ENCODE results near the gene RLIM. TPM values are rescaled to one million over a fixed set of nuclear protein-coding genes. Genes with fewer than 3 reads are reported as not detected.

RLIM gene
- total RNA-seq, 1 experiment from 2014 or later: 36.4 TPM

DNA sequence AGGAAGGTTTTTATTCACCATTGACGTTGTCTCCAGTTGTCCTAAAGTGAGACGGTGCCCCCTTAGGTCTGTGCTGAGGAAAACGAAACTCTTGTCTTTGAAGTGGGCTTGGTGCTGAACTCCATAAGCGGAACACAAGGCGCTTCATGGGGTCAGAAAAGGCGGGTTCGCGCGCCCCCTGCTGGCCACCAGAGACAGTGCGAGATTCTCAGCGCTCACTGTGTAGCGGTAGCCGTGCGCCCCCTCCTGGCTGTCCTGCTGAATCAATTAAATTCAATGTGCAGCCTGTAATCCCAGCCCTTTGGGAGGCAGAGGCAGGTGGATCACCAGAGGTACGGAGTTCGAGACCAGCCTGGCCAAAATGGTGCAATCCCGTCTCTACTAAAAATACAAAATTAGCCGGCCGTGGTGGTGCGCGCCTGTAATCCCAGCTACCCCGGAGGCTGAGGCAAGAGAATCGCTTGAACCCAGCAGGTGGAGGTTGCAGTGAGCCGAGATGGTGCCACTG lies 64.1 kb downstream of the RLIM start (continued):
- TF ChIP-seq TCF7L2 (IDR thresholded peaks at IDR 0.05; ENCODE audit: borderline replicate concordance, extremely low read depth, insufficient read depth, insufficient read length): peak; percentile 40
- TF ChIP-seq MAX (IDR thresholded peaks at IDR 0.05): no peak
- no peak for TF ChIP-seq POLR2A (IDR thresholded peaks at IDR 0.05; ENCODE audit: borderline replicate concordance, extremely low read depth, insufficient read depth, insufficient read length)
- no peak for TF ChIP-seq EGR1 (IDR thresholded peaks at IDR 0.05; ENCODE audit: low read depth)
- no peak for TF ChIP-seq YY1 (IDR thresholded peaks at IDR 0.05; ENCODE audit: extremely low read depth, insufficient replicate concordance, low read depth, low read length)
- TF ChIP-seq, protein P1, sequence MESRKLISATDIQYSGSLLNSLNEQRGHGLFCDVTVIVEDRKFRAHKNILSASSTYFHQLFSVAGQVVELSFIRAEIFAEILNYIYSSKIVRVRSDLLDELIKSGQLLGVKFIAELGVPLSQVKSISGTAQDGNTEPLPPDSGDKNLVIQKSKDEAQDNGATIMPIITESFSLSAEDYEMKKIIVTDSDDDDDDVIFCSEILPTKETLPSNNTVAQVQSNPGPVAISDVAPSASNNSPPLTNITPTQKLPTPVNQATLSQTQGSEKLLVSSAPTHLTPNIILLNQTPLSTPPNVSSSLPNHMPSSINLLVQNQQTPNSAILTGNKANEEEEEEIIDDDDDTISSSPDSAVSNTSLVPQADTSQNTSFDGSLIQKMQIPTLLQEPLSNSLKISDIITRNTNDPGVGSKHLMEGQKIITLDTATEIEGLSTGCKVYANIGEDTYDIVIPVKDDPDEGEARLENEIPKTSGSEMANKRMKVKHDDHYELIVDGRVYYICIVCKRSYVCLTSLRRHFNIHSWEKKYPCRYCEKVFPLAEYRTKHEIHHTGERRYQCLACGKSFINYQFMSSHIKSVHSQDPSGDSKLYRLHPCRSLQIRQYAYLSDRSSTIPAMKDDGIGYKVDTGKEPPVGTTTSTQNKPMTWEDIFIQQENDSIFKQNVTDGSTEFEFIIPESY (IDR thresholded peaks at IDR 0.05; ENCODE audit: extremely low read depth, insufficient replicate concordance, low read length): no peak
- no peak for TF ChIP-seq EZH2phosphoT487 (IDR thresholded peaks at IDR 0.05; ENCODE audit: borderline replicate concordance)
- TF ChIP-seq EZH2 (IDR thresholded peaks at IDR 0.05): no peak
- peak; percentile 86 to 99 (median 91) for TF ChIP-seq CTCF (IDR thresholded peaks at IDR 0.05 in 2 of 3, conservative IDR thresholded peaks at IDR 0.05 in 1 of 3; ENCODE audit: borderline replicate concordance in 1 of 3, insufficient read depth in 1 of 3, low read depth in 2 of 3, low read length in 2 of 3)
- no peak for TF ChIP-seq SP1 (IDR thresholded peaks at IDR 0.05; ENCODE audit: low read depth)

DNA sequence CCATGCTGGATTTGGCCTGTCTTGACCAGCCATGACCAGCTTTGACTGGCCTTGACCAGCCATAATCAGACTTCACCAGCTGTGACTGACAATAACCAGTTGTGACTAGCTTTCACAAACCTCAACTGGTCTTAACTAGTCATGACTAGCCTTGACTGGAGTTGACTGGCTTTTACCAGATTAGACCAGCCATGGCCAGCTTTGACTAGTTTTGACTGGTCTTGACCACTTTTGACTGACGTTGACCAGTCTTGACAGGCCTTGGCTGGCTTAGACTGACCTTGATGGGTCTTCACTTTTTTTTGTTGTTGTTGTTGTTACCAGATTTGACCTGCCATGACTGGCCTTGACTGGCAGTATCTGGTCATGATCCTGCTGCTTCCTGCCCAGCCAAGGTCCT lies 67.4 kb downstream of the RLIM start:
- Histone ChIP-seq H3K79me2 (ENCODE audit: insufficient read depth, low read length) (no peaks in the 10 kb centered on the region), H3K9me3 (ENCODE audit: control insufficient read depth in 1 of 2, insufficient read depth in 1 of 2, low read depth in 1 of 2, low read length in 2 of 2) (no peaks in the 10 kb centered on the region), H4K20me1 (ENCODE audit: insufficient read depth) (no peaks in the 10 kb centered on the region), H3K27ac (ENCODE audit: low read depth, low read length) (no peak overlapping the region), H3K4me3 (replicated peaks in 1 of 2; ENCODE audit: low read depth in 1 of 2, low read length in 2 of 2) (no peak overlapping the region), H3K27me3 (ENCODE audit: insufficient read depth, low read length) (no peaks in the 10 kb centered on the region), H3K9ac (ENCODE audit: low read length) (no peak overlapping the region), H3K4me1 (ENCODE audit: control insufficient read depth in 1 of 2, insufficient read depth in 2 of 2, low read length in 2 of 2) (no peaks in the 10 kb centered on the region), H3K4me2 (ENCODE audit: low read length) (no peak overlapping the region), H3K9me2 (ENCODE audit: insufficient read depth) (no peaks in the 10 kb centered on the region), H2AFZ (ENCODE audit: low read depth, low read length, poor library complexity, severe bottlenecking) (no peak overlapping the region), H3K36me3 (ENCODE audit: control insufficient read depth in 1 of 2, insufficient read depth in 2 of 2, low read length in 2 of 2) (no peaks in the 10 kb centered on the region)
- ChIA-PET RAD21 (ENCODE audit: low non-redundant PET in 1 of 2, low total read pairs in 2 of 2, uncharacterized antibody in 2 of 2, unreplicated experiment in 2 of 2) (no interaction called here), CTCF (no interaction called here), POLR2A (no interaction called here)
- TF ChIP-seq ZFX (IDR thresholded peaks at IDR 0.05) (no peak), POLR2AphosphoS5 (IDR thresholded peaks at IDR 0.05; ENCODE audit: low read depth, low read length) (no peak), SRF (IDR thresholded peaks at IDR 0.05; ENCODE audit: low read depth) (no peak), CBX3 (IDR thresholded peaks at IDR 0.05; ENCODE audit: low read depth) (no peak), EZH2 (IDR thresholded peaks at IDR 0.05) (no peak), RAD21 (IDR thresholded peaks at IDR 0.05; ENCODE audit: low read depth) (no peak), CTCF (IDR thresholded peaks at IDR 0.05 in 2 of 3, conservative IDR thresholded peaks at IDR 0.05 in 1 of 3; ENCODE audit: borderline replicate concordance in 1 of 3, insufficient read depth in 1 of 3, low read depth in 2 of 3, low read length in 2 of 3) (no peak), ZNF274 (IDR thresholded peaks at IDR 0.05; ENCODE audit: low read depth, low read length) (no peak), FOSL1 (IDR thresholded peaks at IDR 0.05; ENCODE audit: low read depth) (no peak)
- ATAC-seq: no peak
- no peak for DNase-seq (ENCODE audit: low read depth, low spot score)
- BruUV-seq (replicated peaks): no TSS peak
- intact Hi-C loops (cut with micrococcal nuclease): no loop called here

Data from HCT116 (cell line).